IMR-90 (cell line): ENCODE data around the gene RGL4. TPM values are rescaled to one million over a fixed set of nuclear protein-coding genes. Genes with fewer than 3 reads are reported as not detected.

Experiments used
- ATAC-seq: fragments of 200-7000 bp; cut with Tn5 transposase; 2 replicates; pipeline ENCODE4 v1.9.1; 2020; ENCODE audit warnings: low read depth, mild to moderate bottlenecking, moderate library complexity
- BruUV-seq: library from RNA; stranded (reverse); fragments of 400-500 nt; replicated peaks from 2 replicates; lab custom pipeline; 2021; lab: Mats Ljungman, UMichigan
- CTCF ChIA-PET: fragments of 300-600 bp; formaldehyde crosslinking; extraction: SDS; loops from one replicate; lab custom pipeline; 2021; ENCODE audit warnings: antibody characterized with exemption; lab: Yijun Ruan, JAX
- POLR2A ChIA-PET: fragments of 300-600 bp; sonication (Branson Sonifier 250); formaldehyde crosslinking; loops from one replicate; lab custom pipeline; 2022; ENCODE audit warnings: antibody characterized with exemption; ENCODE audit not compliant: unreplicated experiment; lab: Charles Lee
- DNase-seq: peaks from one replicate; pipeline ENCODE4 v3.0.0; 2013
- H2AFZ ChIP-seq: replicated peaks from 2 replicates; pipeline ENCODE3; 2013; ENCODE audit warnings: low read length, mild to moderate bottlenecking; ENCODE audit not compliant: poor library complexity
- H2AK5ac ChIP-seq: 2 replicates; pipeline ENCODE4 v1.6.1; 2013; ENCODE audit warnings: low read depth, low read length, inconsistent platforms
- H2AK9ac ChIP-seq: replicated peaks from 2 replicates; pipeline ENCODE3; 2013; ENCODE audit warnings: mild to moderate bottlenecking, low read depth, low read length, moderate library complexity; ENCODE audit not compliant: poor library complexity
- H2BK120ac ChIP-seq: 2 replicates; pipeline ENCODE4 v1.6.1; 2013; ENCODE audit warnings: low read depth, low read length, inconsistent platforms
- H2BK15ac ChIP-seq: 3 replicates; pipeline ENCODE4 v1.6.1; 2013; ENCODE audit warnings: low read depth, low read length, inconsistent platforms
- H2BK20ac ChIP-seq: 2 replicates; pipeline ENCODE4 v1.6.1; 2013; ENCODE audit warnings: low read depth, mild to moderate bottlenecking, inconsistent platforms, low read length, moderate library complexity
- H2BK5ac ChIP-seq: 2 replicates; pipeline ENCODE4 v1.6.1; 2013; ENCODE audit warnings: mild to moderate bottlenecking, low read depth, low read length, inconsistent platforms; ENCODE audit not compliant: poor library complexity, severe bottlenecking
- H3K14ac ChIP-seq: replicated peaks from 2 replicates; pipeline ENCODE4 v1.6.1; 2013; ENCODE audit warnings: low read depth, low read length, inconsistent platforms
- H3K18ac ChIP-seq: 2 replicates; pipeline ENCODE4 v1.6.1; 2013; ENCODE audit warnings: low read depth, low read length, control low read depth
- H3K23ac ChIP-seq: 2 replicates; pipeline ENCODE4 v1.6.1; 2013; ENCODE audit warnings: low read depth, low read length, inconsistent platforms
- H3K27ac ChIP-seq: 2 replicates; pipeline ENCODE4 v1.5.1; 2013; ENCODE audit warnings: mild to moderate bottlenecking, control low read depth, low read length; ENCODE audit not compliant: insufficient read depth
- H3K27me3 ChIP-seq: 2 replicates; pipeline ENCODE4 v1.6.1; 2013; ENCODE audit warnings: low read length; ENCODE audit not compliant: control insufficient read depth, insufficient read depth
- H3K36me3 ChIP-seq: 2 replicates; pipeline ENCODE4 v1.6.1; 2013; ENCODE audit warnings: low read length, mixed read lengths; ENCODE audit not compliant: control insufficient read depth, insufficient read depth
- H3K4ac ChIP-seq: 2 replicates; pipeline ENCODE4 v1.6.1; 2013; ENCODE audit warnings: low read depth, low read length, inconsistent platforms
- H3K4me1 ChIP-seq: 2 replicates; pipeline ENCODE4 v1.6.1; 2013; ENCODE audit warnings: low read length, mixed read lengths; ENCODE audit not compliant: control insufficient read depth, insufficient read depth
- H3K4me2 ChIP-seq: 2 replicates; pipeline ENCODE4 v1.6.1; 2013; ENCODE audit warnings: low read depth, mild to moderate bottlenecking, control low read depth, low read length, moderate library complexity
- H3K4me3 ChIP-seq: 2 replicates; pipeline ENCODE4 v1.5.1; 2013; ENCODE audit warnings: low read depth, mild to moderate bottlenecking, control low read depth, low read length, moderate library complexity; ENCODE audit not compliant: insufficient read depth
- H3K56ac ChIP-seq: 2 replicates; pipeline ENCODE4 v1.6.1; 2013; ENCODE audit warnings: low read length, inconsistent platforms; ENCODE audit not compliant: insufficient read depth; ENCODE audit errors: extremely low read depth
- H3K79me1 ChIP-seq, 2 experiments: 2 replicates each; pipeline ENCODE4 v1.6.1; 2013; ENCODE audit warnings: low read length in 2 of 2, inconsistent platforms in 1 of 2, low read depth in 1 of 2
- H3K9ac ChIP-seq: 2 replicates; pipeline ENCODE4 v1.6.1; 2013; ENCODE audit warnings: low read depth, low read length, control low read depth
- H3K9me1 ChIP-seq: 2 replicates; pipeline ENCODE4 v1.6.1; 2013; ENCODE audit warnings: low read length, inconsistent platforms; ENCODE audit not compliant: insufficient read depth
- H3K9me3 ChIP-seq: 2 replicates; pipeline ENCODE4 v1.6.1; 2013; ENCODE audit warnings: low read length; ENCODE audit not compliant: control insufficient read depth, insufficient read depth
- H4K20me1 ChIP-seq: 2 replicates; pipeline ENCODE4 v1.6.1; 2013; ENCODE audit warnings: low read length, inconsistent platforms; ENCODE audit not compliant: insufficient read depth
- H4K5ac ChIP-seq: 2 replicates; pipeline ENCODE4 v1.6.1; 2013; ENCODE audit warnings: mild to moderate bottlenecking, low read depth, low read length, control low read depth
- H4K8ac ChIP-seq, 2 experiments: 2 replicates each; pipeline ENCODE4 v1.6.1; 2013; ENCODE audit warnings: low read depth in 2 of 2, low read length in 2 of 2, control low read depth in 1 of 2, inconsistent platforms in 1 of 2
- H4K91ac ChIP-seq: 2 replicates; pipeline ENCODE4 v1.6.1; 2013; ENCODE audit warnings: low read depth, low read length, inconsistent platforms; ENCODE audit not compliant: insufficient read depth
- BHLHE40 ChIP-seq: fragments of 150-350 bp; IDR thresholded peaks from 2 replicates; pipeline ENCODE4 v1.6.1; 2016; ENCODE audit warnings: mild to moderate bottlenecking, low read depth, low read length
- MAFK ChIP-seq: IDR thresholded peaks from 2 replicates; pipeline ENCODE4 v1.6.1; 2012; ENCODE audit warnings: low read depth, low read length, improper control_type of control experiment
- MAZ ChIP-seq: IDR thresholded peaks from 2 replicates; pipeline ENCODE4 v1.6.1; 2012; ENCODE audit warnings: low read depth, mild to moderate bottlenecking, low read length, improper control_type of control experiment, moderate library complexity, borderline replicate concordance
- NFE2L2 ChIP-seq: fragments of 150-350 bp; IDR thresholded peaks from 2 replicates; pipeline ENCODE4 v1.6.1; 2016; ENCODE audit warnings: low read depth, mild to moderate bottlenecking, low read length
- SMC3 ChIP-seq: fragments of 150-350 bp; IDR thresholded peaks from 2 replicates; pipeline ENCODE4 v1.6.1; 2016; ENCODE audit warnings: low read depth, mild to moderate bottlenecking, antibody characterized with exemption, low read length, moderate library complexity
- WGBS, 2 experiments: methylation state at CpG; one replicate each; pipeline versions ENCODE4 v1.1.5 to v1.1.7; 2013; ENCODE audit warnings: missing lambda C conversion rate in 2 of 2; ENCODE audit not compliant: insufficient read length in 1 of 2; ENCODE audit errors: extremely low coverage in 2 of 2; 5-methylcytosine and 5-hydroxymethylcytosine counted together
- dilution Hi-C: fragments of 300-500 bp; cut with HindIII; formaldehyde crosslinking; loops from one replicate; pipeline ENCODE4 v1.14.3; 2018; ENCODE audit warnings: low sequenced_read_pairs; ENCODE audit not compliant: unreplicated experiment
- in situ Hi-C: fragments of 300-500 bp; cut with MboI; formaldehyde crosslinking; loops from 3 replicates; pipeline ENCODE4 v1.14.3; 2019; ENCODE audit warnings: low sequenced_read_pairs, inconsistent platforms, mixed read lengths
- intact Hi-C: fragments of 100-400 bp; cut with micrococcal nuclease; formaldehyde crosslinking; loops from 2 replicates; pipeline ENCODE4 v1.10.0; 2022
- polyA plus RNA-seq, 3 experiments: library from polyadenylated mRNA; depleted of rRNA; stranded (reverse); fragments of >200 nt; gene quantifications; 2 replicates each; pipeline ENCODE4 v1.2.3, GENCODE V29; 2012; ENCODE audit warnings: low replicate concordance in 1 of 3
- total RNA-seq: library from RNA; depleted of rRNA; stranded (reverse); fragments of >200 nt; gene quantifications from 2 replicates; pipeline ENCODE4 v1.2.3, GENCODE V29; 2012
- TF ChIP-seq, protein P1 (sequence below): fragments of 150-350 bp; IDR thresholded peaks from 2 replicates; pipeline ENCODE4 v1.6.1; 2017; ENCODE audit warnings: mild to moderate bottlenecking, antibody characterized with exemption, low read length, low read depth
- TF ChIP-seq, protein P2 (sequence below): conservative IDR thresholded peaks from 2 replicates; pipeline ENCODE4 v1.5.1; 2012; ENCODE audit warnings: mild to moderate bottlenecking, low read depth, low read length, improper control_type of control experiment

Gene RGL4
- total and polyA plus RNA-seq, 2 of the 4 experiments (the other 2 are of a cell fraction) = not detected

DNA sequence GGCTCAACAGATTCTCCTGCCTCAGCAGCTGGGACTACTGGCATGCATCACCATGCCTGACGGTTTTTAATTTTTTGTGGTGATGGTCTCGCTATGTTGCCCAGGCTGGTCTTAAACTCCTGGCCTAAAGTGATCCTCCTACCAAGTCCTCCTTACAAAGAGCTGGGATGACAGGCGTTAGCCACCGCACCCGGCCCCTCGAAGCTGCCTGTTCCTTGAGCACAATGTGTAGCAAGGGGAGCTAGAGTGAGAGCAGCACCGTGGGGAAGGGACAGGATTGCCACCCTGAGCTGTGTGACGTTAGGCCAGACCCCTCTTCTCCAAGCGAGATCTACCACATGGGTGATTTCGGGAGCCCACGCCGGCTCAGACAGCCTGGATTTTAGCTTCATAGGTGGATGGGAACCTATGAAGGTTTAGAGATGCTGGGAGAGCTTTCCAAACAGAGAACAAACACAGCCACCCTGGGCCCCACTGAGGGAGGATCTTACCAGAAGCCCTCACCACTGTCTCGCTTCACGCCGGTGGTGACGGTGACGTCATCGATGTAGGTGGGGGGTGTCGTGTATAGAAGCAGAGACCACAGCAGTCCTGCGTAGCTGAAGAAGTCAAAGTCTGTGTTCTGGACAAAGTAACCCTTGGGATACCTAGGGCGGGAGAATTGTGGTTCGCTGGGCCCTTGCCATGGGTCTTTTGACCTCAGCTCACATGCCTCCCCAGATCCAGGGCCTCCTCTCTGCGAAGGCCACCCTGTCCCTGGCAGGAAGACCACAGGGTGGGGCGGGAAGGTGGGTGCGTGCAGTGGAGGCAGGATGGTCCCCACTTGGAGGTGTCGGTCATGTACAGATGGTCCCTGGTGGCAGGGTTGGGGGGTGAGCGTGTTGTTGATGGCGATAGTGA, 23.1 kb downstream of the RGL4 start:
- in situ Hi-C loops = no loop called here
- dilution Hi-C loops = no loop called here
- ChIA-PET CTCF (no interaction called here), POLR2A (no interaction called here)
- no peak overlapping the region for H3K23ac ChIP-seq
- no peak overlapping the region for H3K56ac ChIP-seq
- no TSS peak for BruUV-seq
- DNase-seq = no peak
- H4K91ac ChIP-seq = no peak overlapping the region
- H3K9ac ChIP-seq = no peak overlapping the region
- peaks cover 21% of the 10 kb centered on the region for H3K36me3 ChIP-seq
- no peak overlapping the region for H3K18ac ChIP-seq
- no peak for ATAC-seq
- H3K14ac ChIP-seq = no peak overlapping the region
- no peak overlapping the region for H2BK15ac ChIP-seq
- no peaks in the 10 kb centered on the region for H3K9me3 ChIP-seq
- TF ChIP-seq, protein P1, sequence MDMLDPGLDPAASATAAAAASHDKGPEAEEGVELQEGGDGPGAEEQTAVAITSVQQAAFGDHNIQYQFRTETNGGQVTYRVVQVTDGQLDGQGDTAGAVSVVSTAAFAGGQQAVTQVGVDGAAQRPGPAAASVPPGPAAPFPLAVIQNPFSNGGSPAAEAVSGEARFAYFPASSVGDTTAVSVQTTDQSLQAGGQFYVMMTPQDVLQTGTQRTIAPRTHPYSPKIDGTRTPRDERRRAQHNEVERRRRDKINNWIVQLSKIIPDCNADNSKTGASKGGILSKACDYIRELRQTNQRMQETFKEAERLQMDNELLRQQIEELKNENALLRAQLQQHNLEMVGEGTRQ = no peak
- TF ChIP-seq, protein P2, sequence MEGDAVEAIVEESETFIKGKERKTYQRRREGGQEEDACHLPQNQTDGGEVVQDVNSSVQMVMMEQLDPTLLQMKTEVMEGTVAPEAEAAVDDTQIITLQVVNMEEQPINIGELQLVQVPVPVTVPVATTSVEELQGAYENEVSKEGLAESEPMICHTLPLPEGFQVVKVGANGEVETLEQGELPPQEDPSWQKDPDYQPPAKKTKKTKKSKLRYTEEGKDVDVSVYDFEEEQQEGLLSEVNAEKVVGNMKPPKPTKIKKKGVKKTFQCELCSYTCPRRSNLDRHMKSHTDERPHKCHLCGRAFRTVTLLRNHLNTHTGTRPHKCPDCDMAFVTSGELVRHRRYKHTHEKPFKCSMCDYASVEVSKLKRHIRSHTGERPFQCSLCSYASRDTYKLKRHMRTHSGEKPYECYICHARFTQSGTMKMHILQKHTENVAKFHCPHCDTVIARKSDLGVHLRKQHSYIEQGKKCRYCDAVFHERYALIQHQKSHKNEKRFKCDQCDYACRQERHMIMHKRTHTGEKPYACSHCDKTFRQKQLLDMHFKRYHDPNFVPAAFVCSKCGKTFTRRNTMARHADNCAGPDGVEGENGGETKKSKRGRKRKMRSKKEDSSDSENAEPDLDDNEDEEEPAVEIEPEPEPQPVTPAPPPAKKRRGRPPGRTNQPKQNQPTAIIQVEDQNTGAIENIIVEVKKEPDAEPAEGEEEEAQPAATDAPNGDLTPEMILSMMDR = no peak
- TF ChIP-seq BHLHE40 (no peak), MAZ (no peak), NFE2L2 (no peak), SMC3 (no peak), MAFK (no peak)
- intact Hi-C loops = no loop called here
- H3K27ac ChIP-seq = no peak overlapping the region
- H2AK9ac ChIP-seq = no peak overlapping the region
- no peak overlapping the region for H2BK20ac ChIP-seq
- no peak overlapping the region for H3K4me3 ChIP-seq
- H3K4ac ChIP-seq = no peak overlapping the region
- no peak overlapping the region for H2AK5ac ChIP-seq
- 100% methylated on average over 3 of the region's 28 CpGs; no CpG with 5 or more reads in 1 of the 2 experiments for WGBS, 2 experiments
- H3K79me1 ChIP-seq = peaks cover 10 to 35% of the 10 kb centered on the region in 2 experiments
- no peak overlapping the region for H2BK120ac ChIP-seq
- no peak overlapping the region for H4K5ac ChIP-seq
- peaks cover 14% of the 10 kb centered on the region for H3K9me1 ChIP-seq
- H2BK5ac ChIP-seq = no peak overlapping the region
- no peak overlapping the region for H3K4me2 ChIP-seq
- no peak overlapping the region for H4K8ac ChIP-seq
- H2AFZ ChIP-seq = no peak overlapping the region
- no peaks in the 10 kb centered on the region for H4K20me1 ChIP-seq
- H3K4me1 ChIP-seq = peaks cover 5% of the 10 kb centered on the region; the same call in 1 of the 2 replicates
- no peaks in the 10 kb centered on the region for H3K27me3 ChIP-seq
